22Rv1 (cell line): ENCODE data around the gene NKPD1.

Source experiments
- H3K27ac ChIP-seq: fragments of 450-650 bp; 2 replicates; pipeline ENCODE4 v1.5.1; 2017
- ZFX ChIP-seq: fragments of 450-650 bp; IDR thresholded peaks from 2 replicates; pipeline ENCODE4 v1.6.1; 2017; ENCODE audit warnings: antibody characterized with exemption, borderline replicate concordance
- TF ChIP-seq, protein P1 (sequence below): fragments of 450-650 bp; IDR thresholded peaks from 2 replicates; pipeline ENCODE4 v1.5.1; 2017; ENCODE audit warnings: mild to moderate bottlenecking

Gene NKPD1

DNA sequence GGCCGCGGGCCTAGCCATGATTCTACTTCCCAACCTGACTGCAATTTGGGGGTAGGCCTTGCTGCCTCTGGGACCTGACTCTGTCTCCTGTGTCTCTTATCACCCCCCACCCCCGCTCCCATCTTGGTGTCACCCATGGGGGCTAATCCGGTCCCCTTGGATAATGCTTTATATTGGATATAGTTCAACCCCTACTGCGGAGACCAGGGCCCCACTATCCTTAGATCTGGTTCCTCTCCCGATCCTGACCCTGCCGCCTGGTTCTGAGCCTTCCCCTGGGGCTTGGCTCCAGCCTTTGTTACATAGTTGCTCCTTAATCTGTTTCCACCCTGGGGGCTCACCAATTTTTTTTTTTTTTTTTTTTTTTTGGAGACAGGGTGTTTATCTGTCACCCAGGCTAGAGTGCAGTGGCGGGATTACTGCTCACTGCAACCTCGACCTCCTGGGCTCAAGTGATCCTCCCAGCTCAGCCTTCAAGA lies 19.1 kb upstream of the NKPD1 start:
- TF ChIP-seq, protein P1, sequence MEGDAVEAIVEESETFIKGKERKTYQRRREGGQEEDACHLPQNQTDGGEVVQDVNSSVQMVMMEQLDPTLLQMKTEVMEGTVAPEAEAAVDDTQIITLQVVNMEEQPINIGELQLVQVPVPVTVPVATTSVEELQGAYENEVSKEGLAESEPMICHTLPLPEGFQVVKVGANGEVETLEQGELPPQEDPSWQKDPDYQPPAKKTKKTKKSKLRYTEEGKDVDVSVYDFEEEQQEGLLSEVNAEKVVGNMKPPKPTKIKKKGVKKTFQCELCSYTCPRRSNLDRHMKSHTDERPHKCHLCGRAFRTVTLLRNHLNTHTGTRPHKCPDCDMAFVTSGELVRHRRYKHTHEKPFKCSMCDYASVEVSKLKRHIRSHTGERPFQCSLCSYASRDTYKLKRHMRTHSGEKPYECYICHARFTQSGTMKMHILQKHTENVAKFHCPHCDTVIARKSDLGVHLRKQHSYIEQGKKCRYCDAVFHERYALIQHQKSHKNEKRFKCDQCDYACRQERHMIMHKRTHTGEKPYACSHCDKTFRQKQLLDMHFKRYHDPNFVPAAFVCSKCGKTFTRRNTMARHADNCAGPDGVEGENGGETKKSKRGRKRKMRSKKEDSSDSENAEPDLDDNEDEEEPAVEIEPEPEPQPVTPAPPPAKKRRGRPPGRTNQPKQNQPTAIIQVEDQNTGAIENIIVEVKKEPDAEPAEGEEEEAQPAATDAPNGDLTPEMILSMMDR: no peak
- no peak for TF ChIP-seq ZFX
- H3K27ac ChIP-seq: peak overlapping the region; percentile 95

DNA sequence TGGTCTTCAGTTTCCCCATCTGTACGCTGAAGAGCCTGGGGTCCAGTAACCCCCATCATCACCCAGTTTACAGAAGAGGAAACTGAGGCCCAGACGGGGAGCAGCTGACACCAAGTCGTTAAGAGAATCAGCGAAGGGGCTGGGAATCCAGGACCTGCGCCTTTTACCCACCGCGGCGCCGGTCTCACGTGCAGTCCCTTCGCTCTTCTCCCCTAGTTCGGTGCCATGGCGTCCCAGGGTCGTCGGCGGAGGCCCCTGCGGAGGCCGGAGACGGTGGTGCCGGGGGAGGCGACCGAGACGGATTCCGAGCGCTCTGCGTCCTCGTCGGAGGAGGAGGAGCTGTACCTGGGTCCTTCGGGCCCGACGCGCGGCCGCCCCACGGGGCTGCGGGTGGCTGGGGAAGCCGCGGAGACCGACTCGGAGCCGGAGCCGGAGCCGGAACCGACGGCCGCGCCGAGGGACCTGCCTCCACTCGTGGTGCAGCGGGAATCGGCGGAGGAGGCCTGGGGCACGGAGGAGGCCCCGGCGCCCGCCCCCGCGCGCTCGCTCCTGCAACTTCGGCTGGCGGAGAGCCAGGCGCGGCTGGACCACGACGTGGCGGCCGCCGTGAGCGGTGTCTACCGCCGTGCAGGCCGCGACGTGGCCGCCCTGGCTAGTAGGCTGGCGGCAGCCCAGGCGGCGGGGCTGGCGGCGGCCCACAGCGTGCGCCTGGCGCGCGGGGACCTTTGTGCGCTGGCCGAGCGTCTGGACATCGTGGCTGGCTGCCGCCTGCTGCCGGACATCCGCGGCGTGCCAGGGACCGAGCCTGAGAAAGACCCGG lies 18.5 kb upstream of the NKPD1 start:
- TF ChIP-seq, protein P1: 0 out of 2 replicates have a peak, but pooled peaks have one; percentile 6
- TF ChIP-seq ZFX: no peak
- H3K27ac ChIP-seq: peak overlapping the region; percentile 95

DNA sequence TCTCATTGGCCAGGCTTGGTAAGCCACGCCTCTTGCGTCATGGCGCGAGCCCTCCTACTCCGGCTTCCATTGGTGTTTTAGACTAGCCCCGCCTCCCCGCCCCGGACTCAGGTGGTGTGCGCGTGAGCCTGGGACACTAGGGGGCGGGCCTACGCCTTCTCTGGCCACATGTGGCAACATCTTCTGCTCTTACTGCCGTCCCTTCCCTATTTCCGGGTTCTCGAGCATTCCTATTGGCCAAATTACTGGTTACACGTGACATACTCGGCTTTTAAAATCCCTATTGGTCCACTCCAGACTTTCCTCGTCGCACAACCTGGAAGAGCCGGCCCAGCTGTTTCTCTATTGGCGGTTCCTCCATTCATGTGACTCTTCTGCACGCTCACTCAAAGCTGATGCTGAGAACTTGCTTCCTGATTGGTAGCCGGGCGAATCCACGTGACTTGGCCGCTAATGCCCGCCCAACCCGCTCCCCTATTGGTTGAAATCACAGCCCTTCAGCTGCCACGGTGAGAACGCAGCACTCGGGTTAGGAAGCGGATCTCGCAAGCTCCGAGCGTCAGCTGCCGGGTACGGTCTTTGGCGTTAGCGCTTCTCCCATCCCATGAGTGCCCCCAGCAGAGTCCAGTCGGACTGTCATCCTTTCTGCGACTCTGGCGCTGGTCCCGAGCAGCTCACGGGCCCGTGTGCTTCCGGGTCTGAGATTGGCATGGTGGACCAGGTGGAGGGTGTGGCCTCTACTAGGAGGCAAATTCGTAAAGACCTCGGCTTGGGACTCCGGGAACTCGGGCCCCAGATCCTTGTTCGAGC lies 17.7 kb upstream of the NKPD1 start, which contains the start of gene BLOC1S3:
TSS of gene BLOC1S3 (plus strand) at position 523 of the 810 bp plus-strand sequence. CDS start 513 bp downstream, outside the sequence.
- TF ChIP-seq, protein P1: peak; percentile 50
- no peak for TF ChIP-seq ZFX
- H3K27ac ChIP-seq: peak within 1 kb of the TSS; percentile 95

DNA sequence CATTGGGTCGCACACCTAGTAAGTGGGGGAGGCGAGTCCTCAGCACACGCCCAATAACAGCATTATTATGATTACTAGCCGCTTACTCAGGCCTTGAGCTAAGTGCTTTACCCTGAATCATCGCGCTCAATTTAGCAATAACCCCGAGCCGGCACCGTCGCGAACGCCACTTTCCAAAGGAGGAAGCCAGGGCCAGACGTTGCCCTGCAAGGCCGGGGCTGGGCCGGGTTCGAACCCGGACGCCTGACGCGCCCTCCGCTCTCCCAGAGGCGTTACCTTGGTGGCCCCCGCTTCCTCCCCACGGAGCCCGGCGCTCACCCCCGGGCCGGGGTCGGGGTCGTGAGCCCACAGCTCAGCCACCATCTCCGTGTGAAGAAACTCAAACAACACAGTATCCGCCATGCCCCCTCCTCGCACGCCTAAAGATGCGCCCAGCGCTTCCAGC lies 17.1 kb upstream of the NKPD1 start, which contains the start of gene TRAPPC6A:
TSS of gene TRAPPC6A (minus strand) at position 421 of the 445 bp plus-strand sequence. CDS start at position 402, 19 bp downstream.
- peak within 1 kb of the TSS; percentile 95 for H3K27ac ChIP-seq
- no peak for TF ChIP-seq ZFX
- TF ChIP-seq, protein P1: no peak

DNA sequence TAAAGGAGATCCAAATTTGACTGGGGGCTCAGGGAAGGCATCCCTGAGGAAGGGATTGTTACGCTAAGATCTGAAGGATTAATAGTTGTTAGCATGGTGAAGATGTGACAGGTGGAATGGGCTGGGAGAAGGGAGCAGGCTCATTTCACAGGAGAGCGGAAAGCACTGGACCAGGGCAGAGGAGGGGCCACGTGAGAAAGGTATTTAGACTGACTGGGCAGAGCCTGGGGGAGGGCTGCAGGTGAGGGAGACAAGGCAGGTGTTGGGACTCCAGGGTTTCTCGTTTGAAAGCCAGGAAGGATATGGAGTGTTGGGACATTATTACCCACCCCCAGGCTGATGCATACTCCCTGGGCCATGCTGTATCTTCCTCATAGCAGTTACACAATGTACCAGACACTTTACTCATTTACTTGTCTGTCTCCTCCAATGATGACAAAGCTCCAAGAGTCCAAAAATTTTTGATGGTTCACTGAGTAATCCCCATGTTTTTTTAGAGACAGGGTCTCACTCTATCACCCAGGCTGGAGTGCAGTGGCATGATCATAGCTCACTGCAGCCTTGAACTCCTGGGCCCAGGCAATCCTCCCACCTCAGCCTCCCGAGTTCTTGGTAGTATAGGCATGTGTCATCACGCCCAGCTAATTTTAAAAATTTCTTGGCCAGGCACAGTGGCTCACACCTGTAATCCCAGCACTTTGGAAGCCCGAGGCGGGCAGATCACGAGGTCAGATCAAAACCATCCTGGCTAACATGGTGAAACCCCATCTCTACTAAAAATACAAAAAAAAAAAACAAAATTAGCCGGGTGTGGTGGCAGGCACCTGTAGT lies 14.9 kb upstream of the NKPD1 start:
- H3K27ac ChIP-seq: no peak overlapping the region
- TF ChIP-seq ZFX: no peak
- TF ChIP-seq, protein P1: no peak

DNA sequence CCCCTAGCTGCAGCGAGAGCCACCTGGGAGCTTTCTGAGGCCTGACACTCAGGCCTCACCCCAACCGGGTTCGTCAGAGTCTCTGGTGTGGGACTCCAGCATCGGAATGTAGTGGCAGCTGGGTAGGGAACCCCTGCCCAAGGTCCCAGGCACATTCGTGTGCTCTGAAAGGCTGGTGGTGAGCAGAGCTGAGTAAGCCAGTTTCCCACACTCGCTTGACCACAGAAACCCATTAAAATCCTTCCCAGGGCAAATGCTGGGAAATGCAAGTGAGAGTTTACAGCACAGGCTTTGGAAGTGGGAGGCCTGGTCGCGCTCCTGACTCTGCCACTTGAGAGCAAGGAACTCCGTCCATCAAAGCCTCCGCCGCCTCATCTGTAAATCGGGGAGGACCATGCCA lies 13.0 kb upstream of the NKPD1 start:
- TF ChIP-seq, protein P1: no peak
- no peak for TF ChIP-seq ZFX
- H3K27ac ChIP-seq: no peak overlapping the region
